ENCODE data around the gene SLC27A2.

SLC27A2 gene

GRCh38 chr15:50256188-50257041 lies 74.4 kb downstream of the SLC27A2 start:
- no peak for DNase-seq

GRCh38 chr15:50257332-50257731 lies 75.3 kb downstream of the SLC27A2 start:
- in situ Hi-C loops (cut with MboI; ENCODE audit: low pct_unique_long_range_greater_than_20kb, low sequenced_read_pairs): no loop called here
- DNase-seq: no peak

More at GRCh38 chr15:50256188-50257041, 74.4 kb downstream of the SLC27A2 start:
- in situ Hi-C loops (cut with MboI; ENCODE audit: low pct_unique_long_range_greater_than_20kb, low sequenced_read_pairs): no loop called here

GRCh38 chr15:50257924-50258323 lies 75.9 kb downstream of the SLC27A2 start:
- DNase-seq: peak; percentile 49
- in situ Hi-C loops (cut with MboI; ENCODE audit: low pct_unique_long_range_greater_than_20kb, low sequenced_read_pairs): no loop called here

GRCh38 chr15:50259276-50259675 lies 77.3 kb downstream of the SLC27A2 start:
- in situ Hi-C loops (cut with MboI; ENCODE audit: low pct_unique_long_range_greater_than_20kb, low sequenced_read_pairs): no loop called here

GRCh38 chr15:50260969-50261496 lies 79.0 kb downstream of the SLC27A2 start:
- peak; percentile 46 for DNase-seq
- in situ Hi-C loops (cut with MboI; ENCODE audit: low pct_unique_long_range_greater_than_20kb, low sequenced_read_pairs): no loop called here

More at GRCh38 chr15:50259276-50259675, 77.3 kb downstream of the SLC27A2 start:
- no peak for DNase-seq

GRCh38 chr15:50261981-50262380 lies 80.0 kb downstream of the SLC27A2 start:
- peak; percentile 29 for DNase-seq
- in situ Hi-C loops (cut with MboI; ENCODE audit: low pct_unique_long_range_greater_than_20kb, low sequenced_read_pairs): no loop called here

- in situ Hi-C loops (cut with MboI; ENCODE audit: low pct_unique_long_range_greater_than_20kb, low sequenced_read_pairs): no loop called here
- peak; percentile 51 for DNase-seq
These were observed 80.5 kb downstream of the SLC27A2 start for GRCh38 chr15:50262533-50262932.

GRCh38 chr15:50265620-50266019 lies 83.6 kb downstream of the SLC27A2 start, which contains the start of gene HDC:
Gene HDC (minus strand): TSS chr15:50265726. CDS start chr15:50265623, 103 bp downstream.
- in situ Hi-C loops (cut with MboI; ENCODE audit: low pct_unique_long_range_greater_than_20kb, low sequenced_read_pairs): no loop called here
- DNase-seq: no peak

GRCh38 chr15:50267577-50267976 lies 85.6 kb downstream of the SLC27A2 start:
- in situ Hi-C loops (cut with MboI; ENCODE audit: low pct_unique_long_range_greater_than_20kb, low sequenced_read_pairs): no loop called here
- no peak for DNase-seq

GRCh38 chr15:50275091-50275490 lies 93.1 kb downstream of the SLC27A2 start:
- DNase-seq: no peak
- in situ Hi-C loops (cut with MboI; ENCODE audit: low pct_unique_long_range_greater_than_20kb, low sequenced_read_pairs): no loop called here

GRCh38 chr15:50275908-50276307 lies 93.9 kb downstream of the SLC27A2 start:
- in situ Hi-C loops (cut with MboI; ENCODE audit: low pct_unique_long_range_greater_than_20kb, low sequenced_read_pairs): no loop called here
- no peak for DNase-seq

GRCh38 chr15:50277370-50277769 lies 95.4 kb downstream of the SLC27A2 start:
- no peak for DNase-seq
- in situ Hi-C loops (cut with MboI; ENCODE audit: low pct_unique_long_range_greater_than_20kb, low sequenced_read_pairs): no loop called here

- no peak for DNase-seq
- in situ Hi-C loops (cut with MboI; ENCODE audit: low pct_unique_long_range_greater_than_20kb, low sequenced_read_pairs): no loop called here
These were observed 96.5 kb downstream of the SLC27A2 start for GRCh38 chr15:50278496-50278895.

- DNase-seq: no peak
- in situ Hi-C loops (cut with MboI; ENCODE audit: low pct_unique_long_range_greater_than_20kb, low sequenced_read_pairs): no loop called here
These were observed 98.3 kb downstream of the SLC27A2 start for GRCh38 chr15:50280271-50280670.

GRCh38 chr15:50281427-50281826 lies 99.4 kb downstream of the SLC27A2 start:
- in situ Hi-C loops (cut with MboI; ENCODE audit: low pct_unique_long_range_greater_than_20kb, low sequenced_read_pairs): no loop called here
- DNase-seq: no peak

Measured in KBM-7 (cell line).